HL-60 (cell line): ENCODE measurements around the gene CACNA1H.

Experiments used
- DNase-seq, 2 experiments: peaks; one replicate each; pipeline ENCODE4 v3.0.0-alpha.2; 2010 to 2020; ENCODE audit warnings: low read depth in 1 of 2, low spot score in 1 of 2
- H3K27ac ChIP-seq: fragments of 250-450 bp; sonication (Bioruptor Pico); replicated peaks from 2 replicates; pipeline ENCODE4 v1.5.1; 2020; ENCODE audit warnings: mild to moderate bottlenecking, moderate library complexity
- H3K27me3 ChIP-seq: fragments of 250-450 bp; sonication (Bioruptor Pico); 2 replicates; pipeline ENCODE4 v1.5.1; 2021; ENCODE audit warnings: mild to moderate bottlenecking, moderate library complexity; ENCODE audit not compliant: insufficient read depth, poor library complexity, severe bottlenecking
- H3K4me3 ChIP-seq: replicated peaks from 2 replicates; pipeline ENCODE4 v1.5.1; 2011; ENCODE audit warnings: mild to moderate bottlenecking, control low read depth, low read length; ENCODE audit not compliant: insufficient read depth
- GABPA ChIP-seq: IDR thresholded peaks from 2 replicates; pipeline ENCODE4 v1.6.1; 2012; ENCODE audit warnings: low read depth
- POLR2AphosphoS5 ChIP-seq: IDR thresholded peaks from 2 replicates; pipeline ENCODE4 v1.6.1; 2012; ENCODE audit warnings: low read depth
- SPI1 ChIP-seq: IDR thresholded peaks from 2 replicates; pipeline ENCODE4 v1.6.1; 2012; ENCODE audit warnings: low read depth, mild to moderate bottlenecking, borderline replicate concordance
- TF ChIP-seq, protein P1 (sequence below): IDR thresholded peaks from one replicate; pipeline ENCODE4 v1.5.1; 2011; ENCODE audit warnings: low read length, control low read depth, inconsistent platforms; ENCODE audit not compliant: insufficient read depth
- TF ChIP-seq, protein P2 (sequence below): IDR thresholded peaks from 2 replicates; pipeline ENCODE4 v1.6.1; 2012; ENCODE audit warnings: low read depth; ENCODE audit not compliant: insufficient replicate concordance

The CACNA1H gene

GRCh38 chr16:1178295-1178910, 25.5 kb downstream of the CACNA1H start:
- Histone ChIP-seq H3K27ac (no peak overlapping the region), H3K27me3 (no peaks in the 10 kb centered on the region), H3K4me3 (no peak overlapping the region)
- no peak for DNase-seq
- TF ChIP-seq, protein P1, sequence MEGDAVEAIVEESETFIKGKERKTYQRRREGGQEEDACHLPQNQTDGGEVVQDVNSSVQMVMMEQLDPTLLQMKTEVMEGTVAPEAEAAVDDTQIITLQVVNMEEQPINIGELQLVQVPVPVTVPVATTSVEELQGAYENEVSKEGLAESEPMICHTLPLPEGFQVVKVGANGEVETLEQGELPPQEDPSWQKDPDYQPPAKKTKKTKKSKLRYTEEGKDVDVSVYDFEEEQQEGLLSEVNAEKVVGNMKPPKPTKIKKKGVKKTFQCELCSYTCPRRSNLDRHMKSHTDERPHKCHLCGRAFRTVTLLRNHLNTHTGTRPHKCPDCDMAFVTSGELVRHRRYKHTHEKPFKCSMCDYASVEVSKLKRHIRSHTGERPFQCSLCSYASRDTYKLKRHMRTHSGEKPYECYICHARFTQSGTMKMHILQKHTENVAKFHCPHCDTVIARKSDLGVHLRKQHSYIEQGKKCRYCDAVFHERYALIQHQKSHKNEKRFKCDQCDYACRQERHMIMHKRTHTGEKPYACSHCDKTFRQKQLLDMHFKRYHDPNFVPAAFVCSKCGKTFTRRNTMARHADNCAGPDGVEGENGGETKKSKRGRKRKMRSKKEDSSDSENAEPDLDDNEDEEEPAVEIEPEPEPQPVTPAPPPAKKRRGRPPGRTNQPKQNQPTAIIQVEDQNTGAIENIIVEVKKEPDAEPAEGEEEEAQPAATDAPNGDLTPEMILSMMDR: no peak
- TF ChIP-seq POLR2AphosphoS5 (no peak), GABPA (no peak), SPI1 (no peak)
- TF ChIP-seq, protein P2, sequence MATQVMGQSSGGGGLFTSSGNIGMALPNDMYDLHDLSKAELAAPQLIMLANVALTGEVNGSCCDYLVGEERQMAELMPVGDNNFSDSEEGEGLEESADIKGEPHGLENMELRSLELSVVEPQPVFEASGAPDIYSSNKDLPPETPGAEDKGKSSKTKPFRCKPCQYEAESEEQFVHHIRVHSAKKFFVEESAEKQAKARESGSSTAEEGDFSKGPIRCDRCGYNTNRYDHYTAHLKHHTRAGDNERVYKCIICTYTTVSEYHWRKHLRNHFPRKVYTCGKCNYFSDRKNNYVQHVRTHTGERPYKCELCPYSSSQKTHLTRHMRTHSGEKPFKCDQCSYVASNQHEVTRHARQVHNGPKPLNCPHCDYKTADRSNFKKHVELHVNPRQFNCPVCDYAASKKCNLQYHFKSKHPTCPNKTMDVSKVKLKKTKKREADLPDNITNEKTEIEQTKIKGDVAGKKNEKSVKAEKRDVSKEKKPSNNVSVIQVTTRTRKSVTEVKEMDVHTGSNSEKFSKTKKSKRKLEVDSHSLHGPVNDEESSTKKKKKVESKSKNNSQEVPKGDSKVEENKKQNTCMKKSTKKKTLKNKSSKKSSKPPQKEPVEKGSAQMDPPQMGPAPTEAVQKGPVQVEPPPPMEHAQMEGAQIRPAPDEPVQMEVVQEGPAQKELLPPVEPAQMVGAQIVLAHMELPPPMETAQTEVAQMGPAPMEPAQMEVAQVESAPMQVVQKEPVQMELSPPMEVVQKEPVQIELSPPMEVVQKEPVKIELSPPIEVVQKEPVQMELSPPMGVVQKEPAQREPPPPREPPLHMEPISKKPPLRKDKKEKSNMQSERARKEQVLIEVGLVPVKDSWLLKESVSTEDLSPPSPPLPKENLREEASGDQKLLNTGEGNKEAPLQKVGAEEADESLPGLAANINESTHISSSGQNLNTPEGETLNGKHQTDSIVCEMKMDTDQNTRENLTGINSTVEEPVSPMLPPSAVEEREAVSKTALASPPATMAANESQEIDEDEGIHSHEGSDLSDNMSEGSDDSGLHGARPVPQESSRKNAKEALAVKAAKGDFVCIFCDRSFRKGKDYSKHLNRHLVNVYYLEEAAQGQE: no peak

GRCh38 chr16:1180549-1181403, 27.9 kb downstream of the CACNA1H start:
- Histone ChIP-seq H3K27ac (no peak overlapping the region), H3K27me3 (no peaks in the 10 kb centered on the region)
- no peak for DNase-seq

DNA sequence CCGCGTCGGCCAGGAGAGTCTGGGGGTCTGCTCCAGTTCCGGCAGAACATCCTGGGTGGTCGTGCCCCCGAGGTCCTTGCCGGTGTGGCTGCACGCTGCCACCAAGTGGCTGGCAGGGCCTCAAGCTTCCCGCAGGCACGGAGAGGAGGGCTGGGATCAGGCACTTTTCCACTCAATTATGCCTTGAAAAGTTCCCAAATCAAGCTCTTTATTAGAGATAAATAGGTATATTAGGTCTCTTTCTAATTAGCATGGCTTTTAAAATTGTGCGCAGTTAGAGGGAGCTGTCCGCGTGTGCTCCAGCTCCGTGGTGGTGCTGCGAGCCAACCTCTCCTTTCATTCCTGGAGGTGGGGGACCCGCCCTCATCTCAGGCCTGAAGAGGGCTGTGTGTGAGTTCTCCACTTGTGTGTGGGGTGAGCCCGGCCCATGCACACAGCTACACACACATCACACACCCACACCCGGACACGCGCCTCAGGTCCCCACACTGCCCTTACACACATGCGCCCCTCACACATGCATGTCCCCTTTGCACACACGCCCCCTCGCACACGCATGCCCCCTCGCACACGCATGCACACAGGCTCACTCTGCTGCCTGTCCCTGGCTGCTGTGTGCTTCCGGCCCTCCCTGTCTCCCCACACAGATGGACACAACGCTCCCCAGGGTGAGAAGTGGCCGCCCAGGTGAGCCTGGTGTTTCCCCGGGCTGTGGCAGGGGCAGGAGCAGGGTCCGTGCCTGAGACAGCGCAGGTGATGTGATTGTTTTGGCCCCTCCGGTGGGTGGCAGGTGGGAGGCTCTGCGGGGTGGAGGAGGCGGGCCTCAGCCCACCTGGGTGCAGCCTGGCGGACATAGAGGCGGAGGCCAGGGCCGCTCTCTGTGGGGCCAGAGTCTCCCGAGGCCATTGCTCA, 28.8 kb downstream of the CACNA1H start:
- DNase-seq: no peak
- no peak overlapping the region for H3K4me3 ChIP-seq
- no peaks in the 10 kb centered on the region for H3K27me3 ChIP-seq
- H3K27ac ChIP-seq: no peak overlapping the region
- TF ChIP-seq, protein P1: no peak
- TF ChIP-seq, protein P2: no peak

More at GRCh38 chr16:1180549-1181403, 27.9 kb downstream of the CACNA1H start:
- no peak overlapping the region for H3K4me3 ChIP-seq
- TF ChIP-seq POLR2AphosphoS5 (no peak), SPI1 (no peak), GABPA (no peak)

- no peak overlapping the region for H3K4me3 ChIP-seq
- TF ChIP-seq, protein P1: no peak
- TF ChIP-seq POLR2AphosphoS5 (no peak), GABPA (no peak), SPI1 (no peak)
- TF ChIP-seq, protein P2: no peak
- no peak overlapping the region for H3K27ac ChIP-seq
- no peaks in the 10 kb centered on the region for H3K27me3 ChIP-seq
- no peak for DNase-seq
Observed at GRCh38 chr16:1182316-1182671, 29.4 kb downstream of the CACNA1H start.
